ENCODE results near the gene STX10. TPM values are rescaled to one million over a fixed set of nuclear protein-coding genes. Genes with fewer than 3 reads are reported as not detected.

STX10 gene
- total and polyA plus RNA-seq, 3 donors from 2014 or later: 18.1 to 37.6 (median 27.2) TPM

- DNase-seq: no peak
- H3K4me1 ChIP-seq: peaks cover 22% of the 10 kb centered on the region
- H3K27me3 ChIP-seq: no peaks in the 10 kb centered on the region
- no peak for TF ChIP-seq POLR2A (IDR thresholded peaks at IDR 0.05)
- no peak for TF ChIP-seq CTCF (IDR thresholded peaks at IDR 0.05)
- H3K9me3 ChIP-seq: no peaks in the 10 kb centered on the region
- intact Hi-C loops (cut with DNase I; ENCODE audit: low total_unique reads): no loop called here
- 16 to 28% methylated on average over 3 to 4 of the region's 7 CpGs for WGBS, 2 donors
- peak overlapping the region; percentile 42 to 51 for H3K4me3 ChIP-seq
- no peaks in the 10 kb centered on the region for H3K36me3 ChIP-seq (ENCODE audit: low read depth, missing control alignments)
- H3K27ac ChIP-seq: peak overlapping the region; percentile 58 to 84
Observed at GRCh38 chr19:13102416-13102665, 47.8 kb downstream of the STX10 start.

GRCh38 chr19:13101590-13102415, 48.4 kb downstream of the STX10 start:
- intact Hi-C loops (cut with DNase I; ENCODE audit: low total_unique reads): no loop called here
- no peak for DNase-seq
- WGBS, 2 donors: 75% methylated on average over 7 of the region's 7 CpGs
- Histone ChIP-seq H3K36me3 (ENCODE audit: low read depth, missing control alignments) (no peaks in the 10 kb centered on the region), H3K4me1 (peaks cover 22% of the 10 kb centered on the region), H3K9me3 (no peaks in the 10 kb centered on the region), H3K4me3 (peak overlapping the region; percentile 42 to 51), H3K27ac (peak overlapping the region; percentile 58 to 84), H3K27me3 (no peaks in the 10 kb centered on the region)
- TF ChIP-seq CTCF (IDR thresholded peaks at IDR 0.05) (no peak), POLR2A (IDR thresholded peaks at IDR 0.05) (no peak)

- H3K4me3 ChIP-seq: no peak overlapping the region
- no peak overlapping the region for H3K27ac ChIP-seq
- no peak for TF ChIP-seq POLR2A (IDR thresholded peaks at IDR 0.05)
- no peak for TF ChIP-seq CTCF (IDR thresholded peaks at IDR 0.05)
- intact Hi-C loops (cut with DNase I; ENCODE audit: low total_unique reads): no loop called here
- H3K9me3 ChIP-seq: no peaks in the 10 kb centered on the region
- H3K4me1 ChIP-seq: peaks cover 22% of the 10 kb centered on the region
- no peak for DNase-seq
- 76 to 78% methylated on average over 12 to 18 of the region's 18 CpGs for WGBS, 2 donors
- H3K36me3 ChIP-seq (ENCODE audit: low read depth, missing control alignments): no peaks in the 10 kb centered on the region
- no peaks in the 10 kb centered on the region for H3K27me3 ChIP-seq
Observed at GRCh38 chr19:13100841-13101589, 49.2 kb downstream of the STX10 start.

- peak overlapping the region; percentile 31 to 86 for H3K27ac ChIP-seq
- WGBS, 2 donors: 77 to 84% methylated on average over 11 to 12 of the region's 12 CpGs
- H3K9me3 ChIP-seq: no peaks in the 10 kb centered on the region
- TF ChIP-seq POLR2A (IDR thresholded peaks at IDR 0.05): no peak
- no peak for TF ChIP-seq CTCF (IDR thresholded peaks at IDR 0.05)
- no peaks in the 10 kb centered on the region for H3K36me3 ChIP-seq (ENCODE audit: low read depth, missing control alignments)
- intact Hi-C loops (cut with DNase I; ENCODE audit: low total_unique reads): no loop called here
- peaks cover 22% of the 10 kb centered on the region for H3K4me1 ChIP-seq
- peak overlapping the region in 1 of 2 donors; percentile 58 for H3K4me3 ChIP-seq
- no peaks in the 10 kb centered on the region for H3K27me3 ChIP-seq
- no peak for DNase-seq
Observed at GRCh38 chr19:13100031-13100588, 50.1 kb downstream of the STX10 start.

Measured in testis (tissue), 3 donors.